Stimulated activated CD4-positive, alpha-beta T cell treated with anti-CD3 and anti-CD28 coated beads, Interleukin-1b, Interleukin-23, amount 100 ng/mL, for 24 hours (primary cell): Measurements from ENCODE around the gene NCLN.
"Not testable (repeated sequence)": the region's sequence is repeated elsewhere in the genome, so short reads cannot be mapped to it uniquely, and the experiment has no call there.

ENCODE experiments used
- DNase-seq, 4 experiments: peaks; one replicate each; pipeline ENCODE4 v3.0.0-alpha.2; 2020; ENCODE audit warnings: low read depth in 4 of 4, low spot score in 1 of 4

The NCLN gene

GRCh38 chr19:3196064-3196932 is 10.6 kb downstream of the NCLN start:
- DNase-seq = no peak

GRCh38 chr19:3196933-3197205 is 11.1 kb downstream of the NCLN start:
- DNase-seq = no peak

GRCh38 chr19:3198901-3199700 is 13.4 kb downstream of the NCLN start:
- no peak for DNase-seq

GRCh38 chr19:3201072-3201700 is 15.5 kb downstream of the NCLN start:
- no peak for DNase-seq

GRCh38 chr19:3201911-3202310 is 16.2 kb downstream of the NCLN start:
- DNase-seq = no peak

- no peak for DNase-seq
These were observed 16.6 kb downstream of the NCLN start for GRCh38 chr19:3202346-3202745.

- DNase-seq = not testable (repeated sequence)
These were observed 17.2 kb downstream of the NCLN start for GRCh38 chr19:3202895-3203294.

- DNase-seq = no peak
These were observed 18.3 kb downstream of the NCLN start for GRCh38 chr19:3203805-3204645.

- DNase-seq = no peak
These were observed 19.0 kb downstream of the NCLN start for GRCh38 chr19:3204646-3205275.

- DNase-seq = no peak
These were observed 20.7 kb downstream of the NCLN start for GRCh38 chr19:3206216-3206953.

- DNase-seq = no peak
These were observed 21.9 kb downstream of the NCLN start for GRCh38 chr19:3207461-3208242.

GRCh38 chr19:3208317-3209207 is 22.8 kb downstream of the NCLN start:
- DNase-seq = no peak

GRCh38 chr19:3210347-3211017 is 24.8 kb downstream of the NCLN start:
- peak; percentile 32 to 65 (median 60) for DNase-seq

- no peak for DNase-seq
These were observed 25.5 kb downstream of the NCLN start for GRCh38 chr19:3211191-3211590.

- no peak for DNase-seq
These were observed 27.4 kb downstream of the NCLN start for GRCh38 chr19:3213159-3213558.

- no peak for DNase-seq
These were observed 31.1 kb downstream of the NCLN start for GRCh38 chr19:3216874-3217273.

- no peak for DNase-seq
These were observed 34.8 kb downstream of the NCLN start for GRCh38 chr19:3220576-3220975.

- not testable (repeated sequence) for DNase-seq
These were observed 35.8 kb downstream of the NCLN start for GRCh38 chr19:3221576-3221975.
